NCI-H1048 (cell line): Measurements from ENCODE around the gene HMSD.

Source experiments
- DNase-seq: peaks from one replicate; lab custom pipeline; 2025; lab: John Stamatoyannopoulos, UW

Gene HMSD

DNA sequence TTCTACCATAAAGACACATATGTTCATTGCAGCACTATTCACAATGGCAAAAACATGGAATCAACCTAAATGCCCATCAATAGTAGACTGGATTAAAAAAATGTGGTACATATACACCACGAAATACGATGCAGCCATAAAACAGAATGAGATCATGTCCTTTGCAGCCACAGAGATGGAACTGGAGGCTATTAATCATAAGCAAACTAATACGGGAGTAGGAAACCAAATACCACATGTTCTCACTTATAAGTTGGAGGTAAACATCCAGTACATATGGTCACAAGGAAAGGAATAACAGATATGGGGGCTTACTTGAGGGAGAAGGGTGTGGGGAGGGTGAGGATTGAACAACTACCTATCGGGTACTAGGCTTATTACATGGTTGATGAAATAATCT, 7.7 kb downstream of the HMSD start:
- no peak for DNase-seq

DNA sequence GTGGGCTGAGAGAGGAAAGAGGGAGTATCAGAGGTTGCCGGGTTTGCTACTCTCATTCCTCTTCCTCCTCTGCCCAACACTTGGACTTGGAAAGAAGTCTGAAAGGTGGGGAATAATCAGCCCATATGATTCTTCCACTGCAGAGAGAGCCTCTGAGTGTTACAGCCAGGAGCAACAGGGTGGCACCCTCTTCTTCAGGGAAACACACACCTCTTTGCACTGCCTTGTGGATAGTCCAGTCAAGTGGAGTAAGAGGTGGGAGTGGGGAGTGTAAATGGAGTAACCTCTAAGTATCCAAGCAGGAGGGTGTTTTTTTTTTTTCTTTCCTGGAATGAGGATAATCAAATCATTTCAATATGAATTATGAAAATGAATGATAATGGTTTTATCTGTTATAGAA, 11.8 kb downstream of the HMSD start:
- no peak for DNase-seq

DNA sequence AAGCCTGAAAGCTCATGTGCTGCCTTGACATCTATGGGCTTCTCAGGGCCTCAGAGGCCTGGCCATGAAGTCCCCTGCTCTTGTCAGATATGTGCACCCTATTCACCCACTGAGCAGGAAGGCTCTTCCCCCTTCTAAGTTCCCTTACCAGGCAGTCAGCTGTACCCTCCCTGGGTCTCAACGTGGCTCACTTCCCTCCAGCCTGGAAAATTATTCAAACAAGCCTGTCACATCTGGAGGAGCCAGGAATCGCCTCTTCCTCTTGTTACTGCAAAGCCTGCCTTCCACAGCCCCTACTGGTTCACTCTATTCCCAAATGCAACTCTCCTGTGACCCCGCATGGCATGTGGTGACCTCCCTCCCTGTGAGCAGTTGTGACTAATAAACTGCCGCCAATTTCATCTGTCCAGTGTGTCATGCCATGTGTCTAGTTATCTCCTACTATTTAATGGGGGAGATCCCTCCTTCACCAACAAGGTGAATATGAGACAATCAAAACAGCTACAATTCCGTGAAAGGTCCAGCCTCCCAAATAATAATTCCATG, 12.4 kb downstream of the HMSD start:
- no peak for DNase-seq

DNA sequence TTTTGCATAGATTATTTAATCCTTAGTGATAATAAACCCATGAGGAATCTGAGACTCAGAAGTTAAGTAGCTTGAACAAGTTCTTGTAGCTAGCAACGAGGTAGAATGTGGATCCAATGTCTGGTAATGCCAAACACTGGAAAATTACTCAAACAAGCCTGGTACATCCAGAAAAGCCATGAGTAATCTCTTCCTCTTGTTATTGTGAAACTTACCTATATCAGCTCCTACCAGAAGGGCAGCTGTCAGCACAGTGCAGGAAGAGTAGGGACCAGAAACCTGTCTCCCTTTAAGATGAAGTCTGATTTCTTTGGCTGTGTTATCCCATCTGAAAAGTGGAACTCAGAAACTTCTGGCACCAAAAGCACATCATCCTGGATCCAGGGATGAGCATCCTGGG, 13.0 kb downstream of the HMSD start:
- DNase-seq: no peak

DNA sequence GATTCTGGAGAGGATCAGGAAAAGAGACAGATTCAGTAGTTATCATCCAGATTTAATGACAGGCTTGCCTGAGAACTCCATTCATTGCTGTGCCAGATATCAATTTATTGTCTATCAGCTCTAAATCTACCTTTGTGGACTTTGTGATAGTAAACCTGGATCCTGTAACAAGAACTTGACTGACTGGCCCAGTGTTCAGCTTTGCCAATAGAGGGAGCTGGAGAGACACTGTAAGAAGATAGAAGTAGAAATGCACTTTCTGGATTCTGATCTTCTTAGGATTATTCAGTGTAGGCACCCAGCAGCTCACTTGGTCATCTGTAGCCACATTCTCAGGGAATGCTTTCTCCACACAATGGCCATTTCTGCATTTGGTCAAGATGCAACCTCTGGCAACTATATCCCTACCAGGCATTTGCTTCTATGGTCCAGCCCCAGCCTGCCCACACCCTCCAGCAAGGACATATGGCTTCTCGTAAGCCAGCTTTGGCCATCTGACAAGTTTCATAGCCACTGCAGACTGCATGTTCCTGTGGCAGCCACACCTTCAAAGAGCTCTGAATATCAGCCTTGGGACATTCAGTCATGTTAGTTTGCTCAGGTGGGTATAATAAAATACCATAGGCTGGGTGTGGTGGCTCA, 14.6 kb downstream of the HMSD start:
- no peak for DNase-seq

DNA sequence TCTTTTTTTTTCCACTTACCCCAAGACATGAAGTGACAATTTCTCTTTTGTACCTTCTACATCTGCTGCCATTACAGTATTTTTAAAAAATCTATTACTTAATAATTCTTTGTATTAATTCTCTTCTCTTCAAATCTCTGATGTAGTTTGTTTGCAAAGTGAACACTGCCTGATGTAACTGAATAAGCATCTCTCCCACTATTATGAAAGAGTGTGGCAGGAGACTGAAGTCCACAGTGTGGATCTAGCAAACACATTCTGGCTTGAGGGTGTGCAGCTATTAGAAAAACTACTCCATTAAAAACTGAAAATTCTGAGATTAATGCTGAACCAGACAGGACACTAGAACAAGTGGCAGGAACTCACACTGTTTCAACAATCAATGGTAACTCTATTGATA, 15.8 kb downstream of the HMSD start:
- no peak for DNase-seq

DNA sequence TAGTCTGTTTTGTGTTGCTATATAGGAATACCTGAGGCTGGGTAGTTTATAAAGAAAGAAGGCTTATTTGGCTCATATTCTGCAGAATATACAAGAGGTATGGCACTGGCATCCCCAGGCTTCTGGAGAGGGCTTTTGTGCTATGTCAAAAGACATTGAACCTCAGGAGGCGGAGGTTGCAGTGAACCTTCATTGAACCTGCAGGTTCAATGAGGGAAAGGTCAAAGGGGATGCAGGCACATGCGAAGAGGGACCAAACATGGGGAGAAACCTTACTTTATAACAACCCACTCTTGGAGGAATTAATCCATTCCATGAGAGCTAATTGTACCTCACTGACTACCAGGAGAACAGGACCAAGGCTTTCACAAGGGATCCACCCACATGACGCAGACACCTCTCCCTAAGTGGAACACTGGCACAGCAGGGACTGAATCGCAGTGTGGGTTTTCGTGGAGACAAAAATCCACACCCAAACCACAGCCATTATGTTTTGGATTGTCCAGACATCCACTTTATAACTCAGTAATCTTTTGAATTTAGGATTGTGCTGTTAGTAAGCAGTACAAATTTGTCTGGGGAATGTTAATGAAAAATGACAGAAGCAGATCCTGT, 16.7 kb downstream of the HMSD start:
- no peak for DNase-seq

DNA sequence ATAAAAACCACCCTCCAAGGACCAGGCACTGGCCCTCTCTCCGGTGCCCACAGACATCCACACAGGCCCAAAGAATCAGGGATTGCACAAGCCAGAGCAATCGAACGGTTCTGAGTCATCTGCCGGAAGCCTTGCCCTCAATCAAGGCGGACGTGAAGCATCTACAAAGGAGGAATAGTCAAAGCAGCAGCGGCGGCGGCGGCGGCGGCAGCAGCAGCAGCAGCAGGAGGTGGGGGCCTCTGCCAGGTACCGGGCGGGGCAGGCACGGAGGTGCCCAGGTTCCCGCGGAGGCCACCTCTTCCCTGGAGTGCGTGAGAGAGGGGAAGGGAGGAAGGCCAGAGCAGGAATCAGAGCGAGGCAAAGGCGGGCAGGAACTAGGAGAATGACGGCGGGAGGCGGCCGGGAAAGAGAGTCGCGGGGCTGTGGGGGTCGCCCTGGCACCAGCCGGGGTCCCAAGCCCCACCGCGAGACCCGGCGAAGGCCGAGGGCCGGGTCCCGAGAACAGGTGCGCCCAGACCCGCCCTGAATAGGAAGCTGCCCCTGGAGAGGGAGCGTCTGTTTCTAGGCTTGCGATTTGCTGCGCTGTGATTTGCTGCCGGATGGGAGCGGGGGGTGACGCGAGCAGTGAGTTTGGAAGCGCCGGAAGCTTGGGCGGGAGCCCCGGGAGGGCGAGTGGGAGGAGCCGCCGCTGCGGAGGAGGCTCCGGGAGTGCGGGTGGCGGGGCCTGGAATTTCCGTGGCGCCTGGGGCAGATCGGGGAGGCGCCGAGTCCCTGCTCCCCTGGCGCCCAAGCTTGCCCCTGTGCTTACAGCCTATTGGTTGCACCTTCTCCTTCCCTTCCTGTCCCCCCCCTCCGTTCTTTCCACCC, 21.1 kb downstream of the HMSD start, which contains the start of gene SERPINB8:
Gene SERPINB8, plus strand, starts transcription at position 140 of the 867 bp plus-strand sequence. CDS start 8,228 bp downstream, outside the sequence.
- DNase-seq: peak; percentile 91

DNA sequence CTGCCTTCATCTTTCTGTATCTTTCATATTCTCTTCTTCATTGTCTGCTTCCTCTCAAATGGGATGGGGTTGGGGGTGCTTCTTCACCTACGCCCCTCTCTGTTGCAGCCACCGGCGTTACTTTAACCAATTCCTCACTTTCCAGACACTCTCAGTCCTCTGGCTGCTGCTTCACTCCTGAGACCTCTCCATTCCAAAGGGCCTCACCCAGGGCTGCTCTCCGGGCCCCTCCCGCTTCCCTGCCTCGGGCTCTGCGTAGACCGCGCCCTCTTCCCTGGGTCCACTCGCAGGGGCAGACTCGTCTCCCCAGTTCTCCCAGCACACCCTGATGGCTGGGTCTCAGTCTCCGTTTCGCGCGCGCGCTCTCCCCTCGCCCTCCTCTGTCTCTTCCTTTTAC, 21.7 kb downstream of the HMSD start:
- no peak for DNase-seq

DNA sequence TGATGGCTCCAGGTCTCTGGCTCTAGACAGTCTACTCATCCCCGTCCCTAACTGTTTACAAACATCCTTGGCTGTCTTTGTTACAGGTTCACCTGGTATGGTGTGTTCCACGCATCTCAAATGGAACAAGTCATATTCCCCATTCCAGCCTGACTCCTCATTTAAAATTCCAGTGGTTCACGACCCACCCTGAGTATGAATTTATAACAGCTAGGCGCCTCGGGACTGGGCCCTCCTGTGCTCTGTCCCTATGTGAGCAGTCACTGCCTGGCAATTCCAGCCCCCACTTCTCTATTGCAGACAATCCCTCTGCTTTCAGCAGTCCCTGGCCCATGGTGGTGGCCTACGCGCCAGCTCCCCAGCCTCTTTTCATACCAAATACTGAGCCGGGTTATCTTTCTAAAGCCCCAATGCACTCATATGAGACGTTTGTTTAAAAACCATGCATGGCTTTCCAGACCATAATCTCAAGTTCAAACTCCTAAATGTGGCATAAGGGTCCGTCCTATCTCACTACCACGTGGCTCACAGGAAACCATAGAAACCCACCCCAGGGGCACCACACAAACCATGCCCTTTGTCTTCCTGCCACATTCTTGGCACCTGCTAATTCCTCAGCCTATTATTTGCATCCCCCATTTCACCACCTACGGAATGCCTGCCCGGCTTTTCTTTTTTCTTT, 22.4 kb downstream of the HMSD start:
- DNase-seq: no peak

DNA sequence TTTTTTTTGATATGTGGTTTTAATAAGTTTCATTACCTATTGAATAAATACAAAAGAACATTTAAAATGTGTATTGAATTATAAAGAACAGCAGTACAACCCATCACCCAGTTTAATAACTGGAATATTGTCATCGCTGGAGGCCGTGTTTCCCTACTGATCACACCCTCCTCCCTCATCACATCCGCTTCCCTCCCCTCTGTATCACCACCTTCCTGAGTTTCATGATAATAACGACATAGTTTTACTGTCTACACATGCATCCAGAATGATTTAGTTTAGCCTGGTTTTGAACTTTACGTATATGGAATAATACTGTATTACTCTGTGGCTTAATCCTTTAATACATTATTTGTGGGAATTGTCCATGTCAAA, 22.9 kb downstream of the HMSD start:
- no peak for DNase-seq

DNA sequence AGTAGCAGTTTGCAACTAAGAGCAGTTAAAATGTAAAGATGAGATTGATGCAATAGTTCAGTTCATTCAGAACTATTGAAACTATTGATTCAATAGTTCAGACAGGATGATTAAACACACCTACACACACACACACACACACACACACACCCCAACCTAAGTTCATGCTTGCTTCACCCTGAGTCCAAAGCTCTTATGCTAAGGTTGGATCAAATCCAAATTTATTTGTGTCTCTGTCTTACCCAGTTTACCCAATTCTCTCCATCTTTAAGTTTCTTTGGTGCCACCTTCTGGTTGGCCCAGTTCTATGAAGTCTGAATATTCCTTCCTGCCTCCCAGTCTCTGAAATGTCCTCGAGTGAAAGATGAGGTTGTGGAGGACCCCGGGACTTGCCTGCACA, 25.9 kb downstream of the HMSD start:
- DNase-seq: no peak

DNA sequence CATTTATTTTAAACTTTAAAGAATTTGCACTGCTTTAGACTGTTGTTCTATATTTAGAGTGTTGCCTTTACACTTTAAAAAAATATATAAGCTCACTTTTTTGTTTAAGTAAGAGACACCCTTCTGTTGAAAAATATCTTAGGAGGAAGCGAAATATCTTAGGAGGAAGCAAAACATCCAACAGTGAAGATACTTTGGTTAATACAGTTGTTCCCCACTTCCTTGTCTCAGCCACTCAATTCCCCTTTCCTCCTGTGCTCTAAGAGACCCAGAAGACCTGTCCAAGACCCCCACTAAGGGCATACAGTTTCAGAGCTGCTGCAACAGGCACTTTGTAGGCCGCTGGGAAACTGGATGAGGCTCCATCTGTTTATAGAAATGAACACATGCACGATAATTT, 26.5 kb downstream of the HMSD start:
- DNase-seq: no peak

DNA sequence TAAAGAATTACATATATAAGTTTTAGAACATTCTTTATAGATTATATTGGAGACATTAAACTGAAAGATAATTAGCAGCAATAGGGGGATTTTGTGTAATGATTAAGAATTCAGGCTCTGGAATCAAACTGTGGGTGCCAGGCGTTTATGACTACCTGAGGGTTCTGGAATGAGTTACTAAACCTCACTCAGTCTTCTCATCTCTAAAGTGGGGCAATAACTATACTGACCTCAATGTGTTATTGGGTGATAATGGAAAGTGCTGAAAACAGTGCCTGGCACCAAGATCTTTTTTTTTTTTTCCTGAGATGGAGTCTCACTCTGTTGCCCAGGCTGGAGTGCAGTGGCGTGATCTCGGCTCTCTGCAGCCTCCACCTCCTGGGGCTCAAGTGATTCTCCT, 27.9 kb downstream of the HMSD start:
- DNase-seq: no peak

DNA sequence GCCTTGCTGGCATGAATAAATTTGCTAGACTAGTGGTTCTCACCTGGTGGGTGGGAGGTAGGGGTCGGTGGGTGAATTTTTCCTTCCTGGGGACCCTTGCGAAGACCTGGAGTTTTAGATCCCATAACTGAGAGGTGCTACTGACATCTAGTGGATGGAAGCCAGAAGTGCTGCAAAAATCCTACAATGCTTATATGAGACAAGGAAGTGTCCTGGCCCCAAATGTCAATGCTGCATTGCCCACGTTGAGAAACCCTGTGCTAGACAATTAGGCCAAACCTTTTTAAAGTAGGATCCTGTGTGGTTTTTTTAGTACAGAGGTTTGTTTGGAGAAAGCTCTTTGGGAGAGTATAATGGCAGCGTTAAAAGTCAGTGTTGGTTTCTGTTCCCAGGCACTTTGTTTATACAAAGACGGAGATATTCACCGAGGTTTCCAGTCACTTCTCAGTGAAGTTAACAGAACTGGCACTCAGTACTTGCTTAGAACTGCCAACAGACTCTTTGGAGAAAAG, 30.4 kb downstream of the HMSD start:
- DNase-seq: peak; percentile 25

DNA sequence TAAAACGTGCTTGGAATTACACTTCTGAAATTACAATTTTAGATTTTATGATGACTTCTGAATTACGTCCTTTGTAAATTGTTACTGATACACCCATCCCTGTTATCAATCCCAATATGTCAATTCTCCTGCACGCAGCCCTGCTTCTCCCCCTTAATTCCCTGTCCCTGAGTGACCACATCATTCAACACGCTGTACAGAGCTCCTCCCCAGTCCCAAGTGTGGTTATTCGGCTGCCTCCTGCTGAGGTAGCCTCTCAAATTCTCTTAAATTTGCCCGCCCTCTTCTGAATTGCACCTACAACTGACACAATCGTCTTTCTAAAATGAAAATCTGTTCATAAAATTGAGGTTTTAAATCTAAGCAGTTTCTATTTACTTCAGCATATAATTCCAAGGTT, 30.9 kb downstream of the HMSD start:
- no peak for DNase-seq

DNA sequence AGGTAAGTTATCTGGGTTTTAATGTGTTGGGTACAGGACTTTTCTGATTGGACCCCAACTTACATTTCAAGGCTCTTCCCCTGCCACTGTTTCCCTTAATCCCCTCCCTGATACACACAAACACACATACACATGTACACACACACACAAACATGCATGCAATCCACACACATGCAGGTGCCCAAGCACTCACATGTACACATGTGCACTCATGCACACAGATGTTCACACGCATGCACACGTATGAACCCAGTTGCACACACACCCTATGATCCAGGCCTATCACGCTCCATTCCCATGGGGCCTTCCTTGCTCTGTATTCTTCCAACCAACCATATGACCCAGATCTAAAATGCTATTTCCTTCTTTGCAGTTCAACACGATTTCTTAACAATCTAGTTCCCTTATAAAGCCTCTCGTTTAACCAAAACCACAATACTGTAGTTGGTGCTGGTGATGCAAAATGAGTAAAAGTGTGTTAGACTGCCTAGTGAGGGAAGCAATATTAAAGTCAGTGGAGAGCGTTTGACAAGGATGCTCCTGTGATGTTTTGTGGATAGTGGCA, 31.9 kb downstream of the HMSD start:
- no peak for DNase-seq

DNA sequence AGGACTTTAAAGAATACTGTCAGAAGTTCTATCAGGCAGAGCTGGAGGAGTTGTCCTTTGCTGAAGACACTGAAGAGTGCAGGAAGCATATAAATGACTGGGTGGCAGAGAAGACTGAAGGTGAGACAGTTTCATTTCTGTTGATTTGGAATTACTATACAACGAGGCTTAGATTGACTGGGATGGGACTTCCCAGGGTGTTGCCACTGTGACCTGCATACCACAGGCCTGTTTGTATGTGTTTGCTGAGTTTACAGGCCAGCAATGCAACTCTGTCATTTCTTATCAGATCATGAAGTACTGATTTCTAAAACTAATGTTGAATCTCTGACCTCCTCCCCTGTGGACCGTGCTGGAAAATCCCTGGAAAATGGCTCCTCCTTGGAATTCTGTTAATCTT, 32.6 kb downstream of the HMSD start:
- no peak for DNase-seq

DNA sequence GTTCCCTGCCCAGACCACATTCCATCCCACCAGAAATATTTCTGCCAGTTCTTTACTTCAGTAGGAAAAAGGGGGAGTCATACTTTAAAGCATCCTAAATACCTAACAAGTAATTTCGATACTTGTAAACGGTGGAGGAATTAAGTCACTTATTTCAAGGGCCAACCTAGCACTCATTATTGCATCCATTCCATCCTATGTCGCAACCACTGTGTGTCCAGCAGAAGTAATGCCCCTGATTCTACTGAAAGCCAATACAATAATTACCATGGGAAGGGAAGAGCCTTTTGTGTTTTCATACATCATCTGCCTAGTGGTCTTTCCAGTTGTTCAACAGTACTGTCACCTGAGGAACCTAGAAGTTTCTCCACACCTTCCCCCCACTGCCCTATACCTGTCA, 33.3 kb downstream of the HMSD start:
- DNase-seq: no peak

DNA sequence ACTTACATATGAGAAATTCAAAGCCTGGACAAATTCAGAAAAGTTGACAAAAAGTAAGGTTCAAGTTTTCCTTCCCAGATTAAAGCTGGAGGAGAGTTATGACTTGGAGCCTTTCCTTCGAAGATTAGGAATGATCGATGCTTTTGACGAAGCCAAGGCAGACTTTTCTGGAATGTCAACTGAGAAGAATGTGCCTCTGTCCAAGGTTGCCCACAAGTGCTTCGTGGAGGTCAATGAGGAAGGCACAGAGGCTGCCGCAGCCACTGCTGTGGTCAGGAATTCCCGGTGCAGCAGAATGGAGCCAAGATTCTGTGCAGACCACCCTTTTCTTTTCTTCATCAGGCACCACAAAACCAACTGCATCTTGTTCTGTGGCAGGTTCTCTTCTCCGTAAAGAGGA, 37.8 kb downstream of the HMSD start:
- DNase-seq: no peak

DNA sequence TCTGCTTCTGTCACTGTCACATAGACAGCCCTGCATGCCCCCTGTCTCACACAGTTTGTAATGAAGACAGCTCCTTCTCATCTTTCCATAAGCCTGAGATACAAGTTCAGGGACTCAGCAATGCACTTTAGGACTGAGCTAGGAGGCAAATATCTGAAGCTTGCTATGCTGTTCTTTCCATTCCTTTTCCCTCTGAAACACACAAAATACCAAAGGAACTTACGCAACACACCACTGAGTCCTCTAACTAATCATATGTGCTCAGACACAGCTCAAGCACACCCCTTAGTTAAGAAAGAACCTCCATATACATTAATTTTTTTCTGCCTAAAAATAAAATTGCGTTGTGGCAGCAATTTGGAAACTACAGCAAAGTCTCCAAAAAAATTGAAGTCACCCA, 38.6 kb downstream of the HMSD start:
- DNase-seq: no peak

DNA sequence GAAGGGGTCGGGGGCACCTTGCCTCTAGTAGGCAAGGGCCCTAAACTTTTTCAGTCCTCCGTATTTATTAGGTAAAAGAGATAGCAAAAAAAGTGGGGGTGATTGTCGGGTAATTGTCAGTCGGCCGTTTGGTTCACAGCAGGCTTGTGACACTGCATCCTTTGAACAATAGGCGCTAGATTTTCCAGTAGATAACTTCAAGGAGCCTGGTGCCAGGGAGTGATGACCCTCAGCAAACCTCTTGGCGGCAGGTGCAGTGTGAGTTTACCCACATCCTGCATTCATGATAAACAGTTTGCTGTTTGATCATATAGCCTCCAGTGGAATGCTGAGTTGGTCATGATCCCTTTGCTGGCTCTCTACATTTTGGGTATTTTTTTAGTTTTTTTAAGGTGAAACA, 43.6 kb downstream of the HMSD start:
- DNase-seq: no peak
